ENCODE measurements around the gene TMEM208. TPM values are rescaled to one million over a fixed set of nuclear protein-coding genes. Genes with fewer than 3 reads are reported as not detected.
A peak's percentile ranks its signal among the peaks of the same experiment; 100 is the strongest.

TMEM208 gene
- total RNA-seq, 1 donor from 2014 or later: 25.3 TPM

- no peak for ATAC-seq
These were observed 25.9 kb downstream of the TMEM208 start for GRCh38 chr16:67252609-67253497.

GRCh38 chr16:67254801-67255552 lies 28.0 kb downstream of the TMEM208 start:
- ATAC-seq: no peak

GRCh38 chr16:67255553-67256221 lies 28.8 kb downstream of the TMEM208 start:
- ATAC-seq: no peak

GRCh38 chr16:67256701-67257230 lies 29.8 kb downstream of the TMEM208 start:
- ATAC-seq: no peak

- no peak for ATAC-seq
These were observed 30.7 kb downstream of the TMEM208 start for GRCh38 chr16:67257486-67258160.

GRCh38 chr16:67258161-67258835 lies 31.4 kb downstream of the TMEM208 start:
- ATAC-seq: no peak

- no peak for ATAC-seq
These were observed 32.8 kb downstream of the TMEM208 start for GRCh38 chr16:67259705-67260104.

GRCh38 chr16:67260426-67261063 lies 33.6 kb downstream of the TMEM208 start:
- peak; percentile 61 for ATAC-seq

GRCh38 chr16:67263201-67263600 lies 36.3 kb downstream of the TMEM208 start:
- no peak for ATAC-seq

- ATAC-seq: no peak
These were observed 37.3 kb downstream of the TMEM208 start for GRCh38 chr16:67264277-67264676.

- ATAC-seq: no peak
These were observed 37.9 kb downstream of the TMEM208 start for GRCh38 chr16:67264866-67265265.

- ATAC-seq: no peak
These were observed 38.9 kb downstream of the TMEM208 start for GRCh38 chr16:67265834-67266233.

- peak; percentile 35 for ATAC-seq
These were observed 41.2 kb downstream of the TMEM208 start for GRCh38 chr16:67268136-67268579.

GRCh38 chr16:67269766-67270165 lies 42.8 kb downstream of the TMEM208 start:
- ATAC-seq: no peak

GRCh38 chr16:67270931-67271338 lies 44.0 kb downstream of the TMEM208 start:
- ATAC-seq: no peak

GRCh38 chr16:67271446-67271845 lies 44.5 kb downstream of the TMEM208 start:
- no peak for ATAC-seq

GRCh38 chr16:67275321-67275720 lies 48.4 kb downstream of the TMEM208 start:
- no peak for ATAC-seq

GRCh38 chr16:67277294-67277998 lies 50.5 kb downstream of the TMEM208 start:
- peak; percentile 23 for ATAC-seq

GRCh38 chr16:67277999-67278772 lies 51.3 kb downstream of the TMEM208 start:
- ATAC-seq: peak; percentile 2
